Measurements from ENCODE around the gene TMEM178B.

DNA sequence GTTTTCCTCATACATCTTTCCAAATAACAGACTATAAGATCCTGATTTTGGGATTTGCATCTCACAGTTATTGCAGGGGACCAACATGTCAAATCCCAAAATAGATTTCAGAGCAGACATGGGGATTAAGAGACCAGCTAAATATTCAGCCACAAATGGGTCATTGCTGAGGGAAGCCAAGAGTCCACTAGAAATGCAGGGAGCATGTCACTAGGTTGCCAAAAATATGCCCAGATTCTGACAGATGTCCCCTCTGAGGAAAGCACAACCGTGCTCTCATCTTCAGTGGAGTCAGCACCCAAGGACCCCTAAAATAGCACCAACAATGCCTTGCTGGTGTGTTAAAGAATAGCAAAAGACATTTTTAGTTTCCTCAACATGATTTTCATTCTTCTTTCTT is 421.2 kb downstream of the TMEM178B start:
- TF ChIP-seq TAF1 (IDR thresholded peaks at IDR 0.05; ENCODE audit: borderline replicate concordance, insufficient read depth, low read length), result no peak
- no peak for TF ChIP-seq POLR2AphosphoS5 (IDR thresholded peaks at IDR 0.05; ENCODE audit: low read depth, low read length)
- TF ChIP-seq SIN3A (IDR thresholded peaks at IDR 0.05; ENCODE audit: borderline replicate concordance, insufficient read depth, low read length), result no peak

Data from PFSK-1 (cell line).